ENCODE measurements around the gene PLEKHA3.

- no peak for TF ChIP-seq POLR2AphosphoS5 (IDR thresholded peaks at IDR 0.05; ENCODE audit: low read depth, low read length)
- TF ChIP-seq POLR2A (IDR thresholded peaks at IDR 0.05; ENCODE audit: low read depth, low read length) = no peak
- TF ChIP-seq TAF1 (IDR thresholded peaks at IDR 0.05; ENCODE audit: borderline replicate concordance, low read depth, low read length) = no peak
Observed at GRCh38 chr2:178485356-178485755, 5.1 kb downstream of the PLEKHA3 start.
